Right atrium auricular region (tissue), 2 donors: ENCODE data around the gene RNF175. TPM values are rescaled to one million over a fixed set of nuclear protein-coding genes. Genes with fewer than 3 reads are reported as not detected.

Source experiments
- DNase-seq: peaks from one replicate; pipeline ENCODE4 v3.0.0-alpha.2; 2019; ENCODE audit warnings: low spot score
- H3K27ac ChIP-seq, 2 donors: fragments of 200-600 bp; sonication (generic); 1 replicate in 1 of 2; 2 replicates in 1 of 2; pipeline ENCODE4 v1.5.1; 2016 to 2019
- H3K27me3 ChIP-seq, 2 donors: fragments of 200-600 bp; sonication (generic); one replicate each; pipeline versions ENCODE4 v1.5.1 to v1.6.0; 2017 to 2019
- H3K36me3 ChIP-seq: fragments of 200-600 bp; sonication (generic); one replicate; pipeline ENCODE4 v1.5.1; 2016
- H3K4me1 ChIP-seq, 2 donors: fragments of 200-600 bp; sonication (generic); one replicate each; pipeline versions ENCODE4 v1.5.1 to v1.6.0; 2017 to 2019
- H3K4me3 ChIP-seq, 2 donors: fragments of 200-600 bp; sonication (generic); 1 replicate in 1 of 2; 2 replicates in 1 of 2; pipeline ENCODE4 v1.5.1; 2017 to 2019; ENCODE audit warnings: mild to moderate bottlenecking in 1 of 2, moderate library complexity in 1 of 2
- H3K9me3 ChIP-seq, 2 donors: fragments of 200-600 bp; sonication (generic); one replicate each; pipeline ENCODE4 v1.5.1; 2019
- CTCF ChIP-seq, 2 donors: fragments of 200-600 bp; sonication (generic); IDR thresholded peaks; one replicate each; pipeline ENCODE4 v1.5.1; 2019; ENCODE audit warnings: antibody characterized with exemption in 2 of 2
- total RNA-seq, 2 donors: library from RNA; depleted of rRNA; stranded (reverse); fragments of >200 nt; gene quantifications; one replicate each; pipeline ENCODE4 v1.1.0, GENCODE V29; 2016

The RNF175 gene
- total RNA-seq, 2 donors from 2014 or later, result 5.3 to 10.2 TPM

DNA sequence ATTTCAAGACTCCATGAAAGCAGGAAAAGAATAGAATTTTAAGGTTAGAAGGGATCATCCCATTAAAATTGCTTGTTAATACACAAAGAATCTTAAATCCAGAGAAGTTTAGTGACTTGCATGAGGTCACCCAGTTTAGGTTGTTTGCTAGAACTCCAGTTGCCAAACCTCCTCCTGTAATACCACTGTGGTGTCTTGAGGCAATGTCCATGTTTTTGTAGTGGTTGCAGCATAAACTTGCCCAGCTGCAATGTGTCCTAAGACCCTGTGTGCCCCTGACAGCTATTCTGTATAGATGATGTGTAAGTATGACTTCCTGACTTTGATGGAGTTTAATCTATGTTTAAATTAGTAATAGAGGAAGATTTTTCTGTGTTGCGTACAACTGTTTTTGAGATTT is 22.8 kb upstream of the RNF175 start:
- Histone ChIP-seq H3K9me3 (no peaks in the 10 kb centered on the region), H3K36me3 (no peaks in the 10 kb centered on the region), H3K27ac (no peak overlapping the region), H3K4me1 (no peaks in the 10 kb centered on the region), H3K27me3 (no peaks in the 10 kb centered on the region), H3K4me3 (no peak overlapping the region)
- TF ChIP-seq CTCF (IDR thresholded peaks at IDR 0.05), result no peak
- no peak for DNase-seq

- no peaks in the 10 kb centered on the region for H3K36me3 ChIP-seq
- DNase-seq, result no peak
- TF ChIP-seq CTCF (IDR thresholded peaks at IDR 0.05), result no peak
- H3K9me3 ChIP-seq, result no peaks in the 10 kb centered on the region
- H3K27me3 ChIP-seq, result no peaks in the 10 kb centered on the region
- no peak overlapping the region for H3K27ac ChIP-seq
- no peaks in the 10 kb centered on the region for H3K4me1 ChIP-seq
- no peak overlapping the region for H3K4me3 ChIP-seq
These were observed 22.0 kb upstream of the RNF175 start for GRCh38 chr4:153781717-153782416.

DNA sequence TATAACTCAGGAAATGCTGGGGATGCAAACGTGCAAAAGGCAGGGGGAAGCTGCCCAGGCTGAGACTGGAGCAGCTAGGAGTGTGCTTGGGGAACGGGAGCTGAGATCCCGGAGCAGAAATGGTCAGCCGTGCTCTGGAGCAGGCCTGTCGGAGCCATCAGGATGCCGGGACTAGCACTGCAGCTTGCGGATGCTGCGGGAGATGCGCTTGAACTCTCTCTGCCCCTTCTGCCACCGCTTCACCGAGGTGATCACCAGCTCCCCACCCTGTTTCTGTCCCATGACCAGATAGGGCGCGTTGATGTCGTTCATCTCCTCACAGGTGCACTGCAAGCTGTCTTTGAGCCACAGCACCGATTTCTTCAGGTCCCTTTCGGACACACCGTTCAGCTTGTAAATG is 21.5 kb upstream of the RNF175 start:
- no peak for TF ChIP-seq CTCF (IDR thresholded peaks at IDR 0.05)
- Histone ChIP-seq H3K9me3 (no peaks in the 10 kb centered on the region), H3K27me3 (no peaks in the 10 kb centered on the region), H3K4me3 (no peak overlapping the region), H3K4me1 (no peaks in the 10 kb centered on the region), H3K36me3 (no peaks in the 10 kb centered on the region), H3K27ac (no peak overlapping the region)
- no peak for DNase-seq

DNA sequence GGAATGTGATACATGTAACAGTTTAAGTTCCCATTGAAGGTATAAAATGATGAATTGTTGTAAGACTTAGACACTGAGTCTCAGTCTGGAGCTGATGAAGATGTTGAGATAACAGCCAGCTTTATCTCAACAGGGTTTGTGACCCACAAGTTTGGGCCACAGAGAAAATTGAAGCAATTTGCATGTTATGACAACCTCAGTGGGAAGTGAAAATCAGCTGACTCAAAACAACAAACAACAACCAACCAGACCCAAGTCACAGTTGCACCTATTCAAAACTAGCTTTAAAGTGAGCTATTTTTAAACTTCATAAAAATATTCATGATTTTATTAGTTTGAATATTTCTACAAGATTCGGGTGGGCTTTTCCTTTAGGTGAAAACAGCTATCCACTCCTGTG is 21.1 kb upstream of the RNF175 start:
- no peaks in the 10 kb centered on the region for H3K9me3 ChIP-seq
- H3K27me3 ChIP-seq, result no peaks in the 10 kb centered on the region
- H3K36me3 ChIP-seq, result no peaks in the 10 kb centered on the region
- H3K4me1 ChIP-seq, result no peaks in the 10 kb centered on the region
- no peak overlapping the region for H3K27ac ChIP-seq
- no peak overlapping the region for H3K4me3 ChIP-seq
- DNase-seq, result no peak
- TF ChIP-seq CTCF (IDR thresholded peaks at IDR 0.05), result no peak

- no peak for DNase-seq
- H3K4me3 ChIP-seq, result no peak overlapping the region
- H3K36me3 ChIP-seq, result no peaks in the 10 kb centered on the region
- no peaks in the 10 kb centered on the region for H3K9me3 ChIP-seq
- no peaks in the 10 kb centered on the region for H3K4me1 ChIP-seq
- TF ChIP-seq CTCF (IDR thresholded peaks at IDR 0.05), result no peak
- no peaks in the 10 kb centered on the region for H3K27me3 ChIP-seq
- H3K27ac ChIP-seq, result no peak overlapping the region
These were observed 20.4 kb upstream of the RNF175 start for GRCh38 chr4:153780221-153780620.

DNA sequence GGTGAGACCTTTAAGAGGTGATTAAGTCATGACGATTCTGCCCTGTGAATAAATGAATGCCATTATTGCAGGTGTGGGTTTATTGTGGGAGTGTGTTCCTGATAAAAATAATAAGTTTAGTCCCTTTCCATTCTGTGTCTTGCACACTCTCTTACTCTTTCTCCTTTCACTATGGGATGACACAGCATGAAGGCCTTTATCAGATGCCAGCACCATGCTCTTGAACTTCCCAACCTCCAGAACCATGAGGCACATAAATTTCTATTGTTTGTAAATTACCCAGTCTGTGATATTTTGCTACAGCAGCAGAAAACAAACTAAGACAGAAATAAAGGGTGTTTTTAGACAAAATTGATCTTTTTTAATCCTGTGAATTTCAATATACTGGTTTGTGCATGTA is 18.6 kb upstream of the RNF175 start:
- Histone ChIP-seq H3K4me1 (no peaks in the 10 kb centered on the region), H3K9me3 (no peaks in the 10 kb centered on the region), H3K27me3 (no peaks in the 10 kb centered on the region), H3K27ac (no peak overlapping the region), H3K4me3 (no peak overlapping the region), H3K36me3 (no peaks in the 10 kb centered on the region)
- DNase-seq, result no peak
- TF ChIP-seq CTCF (IDR thresholded peaks at IDR 0.05), result no peak
